Stomach (tissue), 9 donors: ENCODE measurements around the gene SLC6A18. TPM values are rescaled to one million over a fixed set of nuclear protein-coding genes. Genes with fewer than 3 reads are reported as not detected.

Experiments used
- DNase-seq, 2 donors: peaks; one replicate each; pipeline versions ENCODE4 v3.0.0 to v3.0.0-alpha.2; 2013 to 2019
- H3K27ac ChIP-seq, 5 donors: fragments of 200-600 bp in 4 of 5; sonication (generic) in 4 of 5; one replicate each; pipeline ENCODE4 v1.5.1; 2013 to 2019; ENCODE audit warnings: mild to moderate bottlenecking in 1 of 5, moderate library complexity in 1 of 5
- H3K27me3 ChIP-seq, 3 donors: fragments of 200-600 bp; sonication (generic); one replicate each; pipeline ENCODE4 v1.5.1; 2017 to 2019; ENCODE audit warnings: mixed run types in 1 of 3
- H3K36me3 ChIP-seq, 4 donors: fragments of 200-600 bp; sonication (generic); 1 replicate in 3 of 4; 2 replicates in 1 of 4; pipeline ENCODE4 v1.5.1; 2016 to 2019
- H3K4me1 ChIP-seq, 4 donors: fragments of 200-600 bp; sonication (generic); one replicate each; pipeline ENCODE4 v1.5.1; 2016 to 2019
- H3K4me3 ChIP-seq, 4 donors: fragments of 200-600 bp; sonication (generic) in 3 of 4; one replicate each; pipeline ENCODE4 v1.5.1; 2016 to 2019; ENCODE audit warnings: mild to moderate bottlenecking in 1 of 4
- H3K9me3 ChIP-seq, 4 donors: fragments of 200-600 bp; sonication (generic); one replicate each; pipeline ENCODE4 v1.5.1; 2016 to 2019
- EP300 ChIP-seq: sonication (generic); formaldehyde crosslinking; IDR thresholded peaks from one replicate; pipeline ENCODE4 v1.6.1; 2017; ENCODE audit warnings: antibody characterized with exemption
- POLR2A ChIP-seq, 4 donors: fragments of 450-650 bp; IDR thresholded peaks; one replicate each; pipeline ENCODE4 v1.6.1; 2016; ENCODE audit warnings: antibody characterized with exemption in 4 of 4, control low read depth in 2 of 4, mild to moderate bottlenecking in 1 of 4, moderate library complexity in 1 of 4
- POLR2AphosphoS5 ChIP-seq, 3 donors: sonication (generic); formaldehyde crosslinking; IDR thresholded peaks; one replicate each; pipeline ENCODE4 v1.6.1; 2016; ENCODE audit warnings: antibody characterized with exemption in 3 of 3
- WGBS, 5 donors: extraction: QIAGEN DNeasy Blood & Tissue Kit in 3 of 5; methylation state at CpG; one replicate each; pipeline versions ENCODE4 v1.1.5 to v1.1.7; 2013 to 2018; 5-methylcytosine and 5-hydroxymethylcytosine counted together
- intact Hi-C: fragments of 100-400 bp; cut with DNase I; formaldehyde crosslinking; loops from one replicate; pipeline ENCODE4 v1.15.1; 2023; ENCODE audit warnings: low total_unique reads
- polyA plus RNA-seq, 3 donors: library from polyadenylated mRNA; stranded (reverse); fragments of 200-250 nt; gene quantifications; one replicate each; pipeline ENCODE4 v1.2.3, GENCODE V29; 2013
- total RNA-seq, 5 donors: library from RNA; depleted of rRNA; stranded (reverse); fragments of >200 nt; gene quantifications; one replicate each; pipeline versions ENCODE4 v1.1.0 to v1.2.3, GENCODE V29; 2014 to 2016
- TF ChIP-seq, protein P1 (sequence below), 7 experiments: fragments of 450-650 bp in 4 of 7; fragments of 200-600 bp in 3 of 7; sonication (generic) in 3 of 7; IDR thresholded peaks; one replicate each; pipeline ENCODE4 v1.5.1; 2016 to 2019; ENCODE audit warnings: antibody characterized with exemption in 7 of 7, control low read depth in 2 of 7, mild to moderate bottlenecking in 1 of 7
- donor health status: healthy with polysubstance abuse.
- donor health status: Bipolar disorder and iron deficiency.
- donor health status: healthy.

The SLC6A18 gene
- total and polyA plus RNA-seq, 8 donors = not detected

DNA sequence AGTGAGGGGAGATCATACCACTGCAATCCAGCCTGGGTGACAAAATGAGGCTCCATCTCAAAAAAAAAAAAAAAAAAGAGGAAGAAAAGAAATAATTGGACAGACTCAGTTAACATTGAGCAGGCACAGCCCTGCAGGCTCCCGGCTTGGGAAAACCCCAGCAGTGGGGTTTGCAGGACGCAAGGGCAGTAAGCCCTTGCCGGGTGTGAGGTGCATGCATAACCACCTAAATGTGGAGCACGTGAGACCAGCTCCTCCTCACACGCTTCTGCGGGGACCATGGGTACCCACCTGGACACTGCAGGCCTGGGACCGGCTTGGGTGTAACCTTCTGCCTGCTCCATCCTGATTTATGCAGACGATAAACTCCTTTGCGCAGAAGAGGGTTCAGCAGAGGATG, 4.8 kb upstream of the SLC6A18 start:
- 87 to 91% (median 89%) methylated on average over 9 of the region's 9 CpGs for WGBS, 5 donors
- H3K36me3 ChIP-seq = no peaks in the 10 kb centered on the region

GRCh38 chr5:1220831-1221230, 4.3 kb upstream of the SLC6A18 start:
- no peak for DNase-seq
- intact Hi-C loops = no loop called here
- peaks cover 0 to 47% (median 0%) of the 10 kb centered on the region in 3 donors for H3K27me3 ChIP-seq
- H3K27ac ChIP-seq = no peak overlapping the region
- H3K4me1 ChIP-seq = no peaks in the 10 kb centered on the region
- H3K36me3 ChIP-seq = no peaks in the 10 kb centered on the region
- TF ChIP-seq POLR2A (IDR thresholded peaks at IDR 0.05) (no peak), EP300 (no peak), POLR2AphosphoS5 (IDR thresholded peaks at IDR 0.05) (no peak)
- TF ChIP-seq, protein P1, sequence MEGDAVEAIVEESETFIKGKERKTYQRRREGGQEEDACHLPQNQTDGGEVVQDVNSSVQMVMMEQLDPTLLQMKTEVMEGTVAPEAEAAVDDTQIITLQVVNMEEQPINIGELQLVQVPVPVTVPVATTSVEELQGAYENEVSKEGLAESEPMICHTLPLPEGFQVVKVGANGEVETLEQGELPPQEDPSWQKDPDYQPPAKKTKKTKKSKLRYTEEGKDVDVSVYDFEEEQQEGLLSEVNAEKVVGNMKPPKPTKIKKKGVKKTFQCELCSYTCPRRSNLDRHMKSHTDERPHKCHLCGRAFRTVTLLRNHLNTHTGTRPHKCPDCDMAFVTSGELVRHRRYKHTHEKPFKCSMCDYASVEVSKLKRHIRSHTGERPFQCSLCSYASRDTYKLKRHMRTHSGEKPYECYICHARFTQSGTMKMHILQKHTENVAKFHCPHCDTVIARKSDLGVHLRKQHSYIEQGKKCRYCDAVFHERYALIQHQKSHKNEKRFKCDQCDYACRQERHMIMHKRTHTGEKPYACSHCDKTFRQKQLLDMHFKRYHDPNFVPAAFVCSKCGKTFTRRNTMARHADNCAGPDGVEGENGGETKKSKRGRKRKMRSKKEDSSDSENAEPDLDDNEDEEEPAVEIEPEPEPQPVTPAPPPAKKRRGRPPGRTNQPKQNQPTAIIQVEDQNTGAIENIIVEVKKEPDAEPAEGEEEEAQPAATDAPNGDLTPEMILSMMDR (IDR thresholded peaks at IDR 0.05) = no peak
- no peak overlapping the region for H3K4me3 ChIP-seq
- H3K9me3 ChIP-seq = peaks cover 0 to under 1% (median 0%) of the 10 kb centered on the region in 4 donors
- 88 to 94% (median 92%) methylated on average over 10 to 19 of the region's 19 CpGs for WGBS, 5 donors

More for the DNA sequence above, 4.8 kb upstream of the SLC6A18 start:
- H3K27me3 ChIP-seq = peaks cover 0 to 43% (median 0%) of the 10 kb centered on the region in 3 donors
- H3K9me3 ChIP-seq = peaks cover 0 to 5% (median 0%) of the 10 kb centered on the region in 4 donors
- H3K4me3 ChIP-seq = no peak overlapping the region
- no peaks in the 10 kb centered on the region for H3K4me1 ChIP-seq
- DNase-seq = no peak
- no peak for TF ChIP-seq POLR2A (IDR thresholded peaks at IDR 0.05)
- TF ChIP-seq EP300 = no peak
- no peak for TF ChIP-seq POLR2AphosphoS5 (IDR thresholded peaks at IDR 0.05)
- TF ChIP-seq, protein P1 (IDR thresholded peaks at IDR 0.05) = no peak
- intact Hi-C loops = no loop called here
- no peak overlapping the region for H3K27ac ChIP-seq

- 93 to 97% (median 95%) methylated on average over 10 of the region's 10 CpGs for WGBS, 5 donors
- Histone ChIP-seq H3K27me3 (peaks cover 0 to 49% (median 0%) of the 10 kb centered on the region in 3 donors), H3K4me3 (no peak overlapping the region), H3K9me3 (no peaks in the 10 kb centered on the region), H3K27ac (no peak overlapping the region), H3K36me3 (no peaks in the 10 kb centered on the region), H3K4me1 (no peaks in the 10 kb centered on the region)
- intact Hi-C loops = no loop called here
- TF ChIP-seq POLR2A (IDR thresholded peaks at IDR 0.05) (no peak), POLR2AphosphoS5 (IDR thresholded peaks at IDR 0.05) (no peak), EP300 (no peak)
- TF ChIP-seq, protein P1 (IDR thresholded peaks at IDR 0.05) = no peak
- DNase-seq = no peak
These were observed 3.5 kb upstream of the SLC6A18 start for GRCh38 chr5:1221721-1222120.

DNA sequence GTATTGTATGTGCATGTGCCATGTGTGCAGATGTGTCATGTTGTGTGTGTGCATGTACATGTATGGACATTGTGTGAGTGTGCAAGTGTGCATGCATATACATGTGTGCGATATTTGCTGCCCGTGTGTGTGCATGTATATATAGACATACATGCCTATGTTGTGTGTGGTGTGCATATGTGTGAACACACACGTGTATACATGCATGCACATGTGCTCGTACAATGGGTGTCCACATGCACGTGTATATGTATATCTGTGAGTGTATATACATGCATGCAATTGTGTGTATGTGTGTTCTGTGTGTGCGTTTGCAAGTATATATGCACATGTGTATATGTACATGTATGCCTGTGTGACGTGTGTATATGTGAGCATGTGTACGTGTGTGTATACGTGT, 3.0 kb upstream of the SLC6A18 start:
- TF ChIP-seq POLR2A (IDR thresholded peaks at IDR 0.05) (no peak), EP300 (no peak), POLR2AphosphoS5 (IDR thresholded peaks at IDR 0.05) (no peak)
- TF ChIP-seq, protein P1 (IDR thresholded peaks at IDR 0.05) = no peak
- H3K36me3 ChIP-seq = no peaks in the 10 kb centered on the region
- no peaks in the 10 kb centered on the region for H3K9me3 ChIP-seq
- DNase-seq = no peak
- peaks cover 0 to 49% (median 0%) of the 10 kb centered on the region in 3 donors for H3K27me3 ChIP-seq
- H3K4me1 ChIP-seq = no peaks in the 10 kb centered on the region
- no peak overlapping the region for H3K4me3 ChIP-seq
- no peak overlapping the region for H3K27ac ChIP-seq
- WGBS, 5 donors = 93 to 96% (median 94%) methylated on average over 9 of the region's 9 CpGs
- intact Hi-C loops = no loop called here
